Esophagus squamous epithelium (tissue), 5 donors: ENCODE measurements around the gene BBS10. TPM values are rescaled to one million over a fixed set of nuclear protein-coding genes. Genes with fewer than 3 reads are reported as not detected.

Source experiments
- DNase-seq: peaks from one replicate; lab custom pipeline; 2025; lab: John Stamatoyannopoulos, UW
- H3K27ac ChIP-seq, 4 donors: fragments of 200-600 bp; sonication (generic); one replicate each; pipeline ENCODE4 v1.5.1; 2016 to 2019; ENCODE audit warnings: mild to moderate bottlenecking in 1 of 4
- H3K27me3 ChIP-seq, 4 donors: fragments of 200-600 bp; sonication (generic); 1 replicate in 3 of 4; 2 replicates in 1 of 4; pipeline versions ENCODE4 v1.5.1 to v1.6.0; 2017 to 2021; ENCODE audit warnings: antibody characterized with exemption in 1 of 4
- H3K36me3 ChIP-seq, 3 donors: fragments of 200-600 bp; sonication (generic); one replicate each; pipeline ENCODE4 v1.5.1; 2016 to 2019
- H3K4me1 ChIP-seq, 3 donors: fragments of 200-600 bp; sonication (generic); one replicate each; pipeline ENCODE4 v1.5.1; 2017 to 2019
- H3K4me3 ChIP-seq, 4 donors: fragments of 200-600 bp; sonication (generic); 1 replicate in 3 of 4; 2 replicates in 1 of 4; pipeline ENCODE4 v1.5.1; 2016 to 2019; ENCODE audit warnings: mild to moderate bottlenecking in 2 of 4, moderate library complexity in 1 of 4
- H3K9me3 ChIP-seq, 3 donors: fragments of 200-600 bp; sonication (generic); one replicate each; pipeline ENCODE4 v1.5.1; 2016 to 2019
- POLR2A ChIP-seq, 4 donors: fragments of 450-650 bp; IDR thresholded peaks; one replicate each; pipeline ENCODE4 v1.6.1; 2017; ENCODE audit warnings: antibody characterized with exemption in 4 of 4, mild to moderate bottlenecking in 4 of 4, moderate library complexity in 3 of 4
- WGBS, 2 donors: methylation state at CpG; one replicate each; pipeline ENCODE4 v1.1.5; 2018; 5-methylcytosine and 5-hydroxymethylcytosine counted together
- intact Hi-C: fragments of 100-400 bp; cut with DNase I; formaldehyde crosslinking; loops from one replicate; pipeline ENCODE4 v1.15.0; 2022
- total RNA-seq, 4 donors: library from RNA; depleted of rRNA; stranded (reverse); fragments of >200 nt; gene quantifications; one replicate each; pipeline ENCODE4 v1.1.0, GENCODE V29; 2016
- TF ChIP-seq, protein P1 (sequence below), 6 experiments: fragments of 450-650 bp in 4 of 6; fragments of 200-600 bp in 2 of 6; sonication (generic) in 2 of 6; IDR thresholded peaks; one replicate each; pipeline ENCODE4 v1.5.1; 2016 to 2019; ENCODE audit warnings: antibody characterized with exemption in 6 of 6, mild to moderate bottlenecking in 4 of 6, moderate library complexity in 4 of 6
- donor health status: DM: yes; HTN: yes; CAD: no.

The BBS10 gene
- total RNA-seq, result 1 to 10 TPM; 2.7 to 8.4 (median 5.4) TPM

DNA sequence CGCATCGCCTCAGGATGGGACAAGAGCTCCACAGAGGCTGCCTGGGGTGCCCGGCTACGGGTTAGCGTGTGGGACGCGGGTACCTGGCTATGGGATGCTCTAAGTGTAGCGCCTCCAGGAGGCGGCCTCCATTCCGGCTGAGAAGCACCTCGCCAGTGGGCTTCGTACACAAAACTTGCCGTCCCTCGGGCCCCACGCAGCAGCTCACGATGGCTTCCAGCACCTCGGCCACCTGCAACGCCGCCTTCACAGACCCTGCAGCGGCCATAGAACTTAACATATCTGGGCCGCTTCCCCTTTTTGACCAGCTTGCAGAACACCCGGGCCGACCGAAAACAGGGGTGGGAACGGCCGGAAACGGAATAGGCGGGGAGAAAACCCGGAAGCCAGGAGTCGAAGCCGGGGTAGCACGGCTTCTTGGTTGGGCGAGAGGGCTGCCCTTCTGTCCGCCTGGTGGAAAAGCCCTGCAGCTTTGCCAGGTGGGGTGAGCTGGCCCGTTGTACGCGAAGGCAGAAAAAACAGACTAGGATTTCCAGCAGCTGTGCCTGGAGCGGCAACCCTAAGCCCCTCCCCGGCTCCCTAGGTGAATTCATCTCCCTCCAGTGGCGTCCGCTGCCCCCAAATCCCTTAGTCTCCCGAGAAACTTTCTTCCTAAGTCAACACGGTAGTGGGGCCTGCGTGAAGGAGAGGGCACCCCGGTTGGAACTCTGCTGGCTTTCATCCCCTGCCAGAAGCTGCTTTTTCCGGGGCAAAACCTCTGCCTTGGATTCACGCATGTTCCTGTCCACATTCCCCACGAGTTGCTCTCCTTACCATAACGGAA lies at the start of gene BBS10:
BBS10 (minus strand) TSS at position 337 of the 823 bp plus-strand sequence; CDS start at position 280, 57 bp downstream.
- H3K36me3 ChIP-seq, result peaks cover 0 to 5% (median 0%) of the 10 kb centered on the region in 3 donors
- intact Hi-C loops, result loop anchor here (10.0 kb wide), 1 partner anchor 313 kb away; the partner anchor contains the start of gene PHLDA1
- peak within 1 kb of the TSS; percentile 67 to 94 (median 74) for H3K4me3 ChIP-seq
- no peaks in the 10 kb centered on the region for H3K27me3 ChIP-seq
- H3K9me3 ChIP-seq, result no peaks in the 10 kb centered on the region
- WGBS, 2 donors, result 1 to 3% methylated on average over 18 to 39 of the region's 49 CpGs
- peak in 2 of 4 donors; percentile 31 to 71 for TF ChIP-seq POLR2A (IDR thresholded peaks at IDR 0.05)
- TF ChIP-seq, protein P1, sequence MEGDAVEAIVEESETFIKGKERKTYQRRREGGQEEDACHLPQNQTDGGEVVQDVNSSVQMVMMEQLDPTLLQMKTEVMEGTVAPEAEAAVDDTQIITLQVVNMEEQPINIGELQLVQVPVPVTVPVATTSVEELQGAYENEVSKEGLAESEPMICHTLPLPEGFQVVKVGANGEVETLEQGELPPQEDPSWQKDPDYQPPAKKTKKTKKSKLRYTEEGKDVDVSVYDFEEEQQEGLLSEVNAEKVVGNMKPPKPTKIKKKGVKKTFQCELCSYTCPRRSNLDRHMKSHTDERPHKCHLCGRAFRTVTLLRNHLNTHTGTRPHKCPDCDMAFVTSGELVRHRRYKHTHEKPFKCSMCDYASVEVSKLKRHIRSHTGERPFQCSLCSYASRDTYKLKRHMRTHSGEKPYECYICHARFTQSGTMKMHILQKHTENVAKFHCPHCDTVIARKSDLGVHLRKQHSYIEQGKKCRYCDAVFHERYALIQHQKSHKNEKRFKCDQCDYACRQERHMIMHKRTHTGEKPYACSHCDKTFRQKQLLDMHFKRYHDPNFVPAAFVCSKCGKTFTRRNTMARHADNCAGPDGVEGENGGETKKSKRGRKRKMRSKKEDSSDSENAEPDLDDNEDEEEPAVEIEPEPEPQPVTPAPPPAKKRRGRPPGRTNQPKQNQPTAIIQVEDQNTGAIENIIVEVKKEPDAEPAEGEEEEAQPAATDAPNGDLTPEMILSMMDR (IDR thresholded peaks at IDR 0.05), result peak in 5 of 6 experiments; percentile 22 to 62 (median 55)
- peaks cover 13 to 36% (median 16%) of the 10 kb centered on the region in 3 donors for H3K4me1 ChIP-seq
- H3K27ac ChIP-seq, result peak within 1 kb of the TSS; percentile 84 to 95 (median 91)
- peak; percentile 70 for DNase-seq

DNA sequence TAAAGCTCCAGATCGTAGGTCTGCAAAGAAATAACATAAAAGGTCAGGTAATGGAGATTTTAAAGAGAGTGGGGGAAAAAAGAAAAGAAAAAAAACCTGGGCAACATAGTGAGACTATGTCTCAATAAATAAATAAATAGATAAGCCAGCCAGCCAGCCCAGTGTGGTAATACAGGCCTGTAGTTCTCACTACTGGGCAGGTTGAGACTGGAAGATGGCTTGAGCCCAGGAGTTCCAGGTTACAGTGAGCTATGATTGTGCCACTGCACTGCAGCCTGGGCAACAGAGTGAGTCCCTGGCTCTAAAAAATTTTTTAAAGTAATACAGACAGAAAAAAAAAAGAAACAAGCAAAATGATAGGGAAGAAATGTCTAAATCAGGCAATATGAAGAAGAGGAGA lies 43.2 kb upstream of the BBS10 start:
- no peak overlapping the region for H3K4me3 ChIP-seq
- no peaks in the 10 kb centered on the region for H3K27me3 ChIP-seq
- no peak for DNase-seq
- peaks cover 0 to 56% (median 0%) of the 10 kb centered on the region in 3 donors for H3K36me3 ChIP-seq
- H3K27ac ChIP-seq, result peak overlapping the region in 3 of 4 donors; percentile 32 to 59 (median 48)
- H3K9me3 ChIP-seq, result no peaks in the 10 kb centered on the region
- TF ChIP-seq, protein P1 (IDR thresholded peaks at IDR 0.05), result no peak
- TF ChIP-seq POLR2A (IDR thresholded peaks at IDR 0.05), result no peak
- peaks cover 4 to 42% (median 6%) of the 10 kb centered on the region in 3 donors for H3K4me1 ChIP-seq
- intact Hi-C loops, result no loop called here
- 21 to 58% methylated on average over 1 of the region's 1 CpG for WGBS, 2 donors

DNA sequence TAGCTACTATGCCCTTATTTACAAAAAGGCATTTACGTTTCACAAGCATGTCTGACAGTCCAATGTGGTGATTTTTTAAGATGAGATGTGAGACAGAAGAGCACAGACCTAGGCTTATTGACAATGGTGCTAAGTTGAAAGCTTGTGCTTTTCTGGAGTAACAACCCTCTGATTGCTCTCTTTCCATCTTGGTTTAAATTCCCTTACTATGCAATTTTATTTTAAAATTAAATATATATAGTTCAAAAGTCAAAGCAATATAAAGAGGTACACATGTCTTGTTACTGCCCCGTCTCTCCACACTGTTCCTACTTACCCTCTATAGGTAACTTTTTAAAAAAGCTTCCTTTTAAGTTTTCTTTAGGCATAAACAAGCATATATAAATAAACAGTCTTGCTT lies 39.4 kb upstream of the BBS10 start:
- 80 to 85% methylated on average over 2 of the region's 2 CpGs for WGBS, 2 donors
- Histone ChIP-seq H3K9me3 (no peaks in the 10 kb centered on the region), H3K27ac (peak overlapping the region in 1 of 4 donors; percentile 16), H3K36me3 (peaks cover 0 to 73% (median 0%) of the 10 kb centered on the region in 3 donors), H3K4me1 (peaks cover 4 to 42% (median 6%) of the 10 kb centered on the region in 3 donors), H3K27me3 (no peaks in the 10 kb centered on the region), H3K4me3 (no peak overlapping the region)
- no peak for DNase-seq
- intact Hi-C loops, result no loop called here
- TF ChIP-seq POLR2A (IDR thresholded peaks at IDR 0.05), result no peak

DNA sequence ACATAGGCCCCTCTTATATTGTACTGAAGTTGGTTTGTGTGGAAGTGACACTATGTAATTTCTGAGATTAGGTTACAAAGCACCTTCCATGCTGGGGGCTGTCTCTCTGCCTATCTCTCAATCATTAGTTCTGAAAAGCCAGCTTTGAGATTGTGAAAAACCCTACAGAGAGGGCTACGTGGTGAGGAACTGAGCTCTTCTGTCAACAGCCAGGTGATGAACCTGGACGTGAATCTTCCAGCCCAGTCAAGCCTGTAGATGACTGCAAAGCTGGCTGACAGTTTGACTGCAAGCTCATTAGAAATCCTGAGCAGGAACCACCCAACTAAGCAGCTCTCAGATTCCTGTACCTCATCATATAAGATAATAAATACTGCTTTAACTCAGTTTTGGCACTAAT lies 36.3 kb upstream of the BBS10 start:
- 54 to 60% methylated on average over 1 to 2 of the region's 2 CpGs for WGBS, 2 donors
- Histone ChIP-seq H3K36me3 (peaks cover 0 to 77% (median 0%) of the 10 kb centered on the region in 3 donors), H3K27ac (no peak overlapping the region), H3K4me1 (peaks cover 0 to 20% (median 0%) of the 10 kb centered on the region in 3 donors), H3K9me3 (no peaks in the 10 kb centered on the region), H3K4me3 (no peak overlapping the region), H3K27me3 (no peaks in the 10 kb centered on the region)
- intact Hi-C loops, result no loop called here
- TF ChIP-seq, protein P1 (IDR thresholded peaks at IDR 0.05), result no peak
- TF ChIP-seq POLR2A (IDR thresholded peaks at IDR 0.05), result no peak
- DNase-seq, result no peak

DNA sequence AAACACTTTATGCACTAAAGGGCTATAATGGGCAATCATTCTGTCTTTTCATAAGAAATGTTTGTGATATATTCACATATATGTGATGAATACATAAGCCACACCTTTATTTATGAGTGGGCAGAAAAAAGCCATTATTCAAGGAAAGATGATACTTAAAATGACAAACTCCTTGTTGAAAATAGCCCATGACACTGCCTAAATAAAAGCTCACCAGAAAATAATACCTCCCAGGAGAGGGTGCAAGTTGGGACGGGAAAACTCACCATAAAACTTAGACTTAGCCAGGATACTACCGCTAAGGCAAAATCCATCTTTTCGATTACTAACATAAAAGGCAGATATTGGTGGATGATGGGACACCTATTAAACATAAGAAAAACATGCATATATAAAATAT lies 35.8 kb upstream of the BBS10 start:
- peaks cover 0 to 14% (median 0%) of the 10 kb centered on the region in 3 donors for H3K4me1 ChIP-seq
- no peaks in the 10 kb centered on the region for H3K27me3 ChIP-seq
- no peak overlapping the region for H3K4me3 ChIP-seq
- 96 to 98% methylated on average over 3 of the region's 3 CpGs for WGBS, 2 donors
- H3K27ac ChIP-seq, result no peak overlapping the region
- H3K9me3 ChIP-seq, result no peaks in the 10 kb centered on the region
- TF ChIP-seq, protein P1 (IDR thresholded peaks at IDR 0.05), result no peak
- DNase-seq, result no peak
- intact Hi-C loops, result no loop called here
- peaks cover 0 to 77% (median 0%) of the 10 kb centered on the region in 3 donors for H3K36me3 ChIP-seq
